Nephron progenitor cell (in vitro differentiated cells): ENCODE results near the gene ODAD2.
A peak's percentile ranks its signal among the peaks of the same experiment; 100 is the strongest.

Source experiments
- DNase-seq: peaks from one replicate; pipeline ENCODE4 v3.0.0; 2021
- H3K27ac Mint-ChIP-seq: 2 replicates; pipeline ENCODE4 v1.8.0; 2021; ENCODE audit warnings: mild to moderate bottlenecking, moderate library complexity, mixed read lengths
- H3K27me3 Mint-ChIP-seq: 2 replicates; pipeline ENCODE4 v1.8.0; 2021; ENCODE audit warnings: mild to moderate bottlenecking, low read depth, mixed read lengths; ENCODE audit not compliant: poor library complexity
- H3K36me3 Mint-ChIP-seq: 2 replicates; pipeline ENCODE4 v1.8.0; 2021; ENCODE audit warnings: low read depth, mixed read lengths
- H3K4me1 Mint-ChIP-seq: 2 replicates; pipeline ENCODE4 v1.8.0; 2021; ENCODE audit warnings: mixed read lengths
- H3K4me3 Mint-ChIP-seq: 2 replicates; pipeline ENCODE4 v1.8.0; 2021; ENCODE audit warnings: mild to moderate bottlenecking, moderate library complexity, mixed read lengths
- H3K9me3 Mint-ChIP-seq: 2 replicates; pipeline ENCODE4 v1.8.0; 2021; ENCODE audit warnings: mild to moderate bottlenecking, moderate library complexity, mixed read lengths
- CTCF ChIP-seq: fragments of 200-600 bp; sonication (generic); IDR thresholded peaks from 2 replicates; pipeline ENCODE4 v1.5.0; 2021; ENCODE audit warnings: antibody characterized with exemption

Gene ODAD2

GRCh38 chr10:27833792-27834191, 165.1 kb downstream of the ODAD2 start:
- H3K27ac Mint-ChIP-seq: peak overlapping the region; percentile 62
- no peaks in the 10 kb centered on the region for H3K9me3 Mint-ChIP-seq
- TF ChIP-seq CTCF: no peak
- H3K4me3 Mint-ChIP-seq: no peak overlapping the region
- no peaks in the 10 kb centered on the region for H3K36me3 Mint-ChIP-seq
- no peak for DNase-seq
- H3K27me3 Mint-ChIP-seq: peaks cover 3% of the 10 kb centered on the region
- H3K4me1 Mint-ChIP-seq: peaks cover 11% of the 10 kb centered on the region

GRCh38 chr10:27832826-27833225, 166.1 kb downstream of the ODAD2 start:
- no peaks in the 10 kb centered on the region for H3K36me3 Mint-ChIP-seq
- H3K4me3 Mint-ChIP-seq: no peak overlapping the region
- peaks cover 3% of the 10 kb centered on the region for H3K27me3 Mint-ChIP-seq
- no peaks in the 10 kb centered on the region for H3K9me3 Mint-ChIP-seq
- no peak for DNase-seq
- TF ChIP-seq CTCF: no peak
- peaks cover 11% of the 10 kb centered on the region for H3K4me1 Mint-ChIP-seq
- no peak overlapping the region for H3K27ac Mint-ChIP-seq

GRCh38 chr10:27826369-27826768, 172.5 kb downstream of the ODAD2 start:
- Mint-ChIP-seq H3K27ac (no peak overlapping the region), H3K9me3 (no peaks in the 10 kb centered on the region), H3K4me1 (peaks cover 7% of the 10 kb centered on the region), H3K36me3 (no peaks in the 10 kb centered on the region), H3K27me3 (peaks cover 3% of the 10 kb centered on the region), H3K4me3 (no peak overlapping the region)
- DNase-seq: no peak
- no peak for TF ChIP-seq CTCF

GRCh38 chr10:27822301-27822700, 176.6 kb downstream of the ODAD2 start:
- no peak for TF ChIP-seq CTCF
- Mint-ChIP-seq H3K4me1 (peaks cover 18% of the 10 kb centered on the region), H3K36me3 (no peaks in the 10 kb centered on the region)

GRCh38 chr10:27820637-27821036, 178.2 kb downstream of the ODAD2 start:
- H3K36me3 Mint-ChIP-seq: no peaks in the 10 kb centered on the region
- DNase-seq: no peak
- no peak for TF ChIP-seq CTCF
- H3K4me1 Mint-ChIP-seq: peaks cover 18% of the 10 kb centered on the region
- no peaks in the 10 kb centered on the region for H3K9me3 Mint-ChIP-seq
- H3K27me3 Mint-ChIP-seq: no peaks in the 10 kb centered on the region
- H3K4me3 Mint-ChIP-seq: no peak overlapping the region
- H3K27ac Mint-ChIP-seq: no peak overlapping the region

More at GRCh38 chr10:27822301-27822700, 176.6 kb downstream of the ODAD2 start:
- no peaks in the 10 kb centered on the region for H3K9me3 Mint-ChIP-seq
- H3K27ac Mint-ChIP-seq: no peak overlapping the region
- no peak overlapping the region for H3K4me3 Mint-ChIP-seq
- no peak for DNase-seq
- no peaks in the 10 kb centered on the region for H3K27me3 Mint-ChIP-seq

GRCh38 chr10:27819781-27820531, 178.9 kb downstream of the ODAD2 start:
- H3K9me3 Mint-ChIP-seq: no peaks in the 10 kb centered on the region

More at GRCh38 chr10:27819781-27820531, 178.9 kb downstream of the ODAD2 start:
- no peak overlapping the region for H3K4me3 Mint-ChIP-seq
- H3K27ac Mint-ChIP-seq: no peak overlapping the region
- H3K4me1 Mint-ChIP-seq: peaks cover 18% of the 10 kb centered on the region
- H3K36me3 Mint-ChIP-seq: no peaks in the 10 kb centered on the region
- DNase-seq: no peak
- no peak for TF ChIP-seq CTCF
- no peaks in the 10 kb centered on the region for H3K27me3 Mint-ChIP-seq
